ENCODE results near the gene HDLBP.
A peak's percentile ranks its signal among the peaks of the same experiment; 100 is the strongest.

HDLBP gene

DNA sequence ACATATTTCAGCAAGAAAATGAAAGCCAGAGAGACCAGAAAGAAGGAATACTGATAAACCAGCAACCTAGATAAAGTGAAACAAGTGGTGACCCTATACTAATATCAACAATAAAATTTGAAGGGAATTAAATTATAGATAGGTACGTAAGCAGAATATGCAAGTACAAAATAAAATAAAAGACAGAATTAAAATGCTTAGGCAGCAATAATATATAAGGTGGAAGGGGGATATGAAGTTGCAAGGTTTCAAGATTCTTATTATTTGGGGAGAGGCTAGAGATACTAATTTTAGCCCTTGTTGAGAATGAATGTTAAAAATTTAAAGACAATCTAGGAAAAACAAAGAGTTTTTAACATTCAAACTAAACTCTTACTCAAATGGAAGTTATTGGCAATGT lies 39.6 kb downstream of the HDLBP start:
- DNase-seq (ENCODE audit: low spot score): no peak

DNA sequence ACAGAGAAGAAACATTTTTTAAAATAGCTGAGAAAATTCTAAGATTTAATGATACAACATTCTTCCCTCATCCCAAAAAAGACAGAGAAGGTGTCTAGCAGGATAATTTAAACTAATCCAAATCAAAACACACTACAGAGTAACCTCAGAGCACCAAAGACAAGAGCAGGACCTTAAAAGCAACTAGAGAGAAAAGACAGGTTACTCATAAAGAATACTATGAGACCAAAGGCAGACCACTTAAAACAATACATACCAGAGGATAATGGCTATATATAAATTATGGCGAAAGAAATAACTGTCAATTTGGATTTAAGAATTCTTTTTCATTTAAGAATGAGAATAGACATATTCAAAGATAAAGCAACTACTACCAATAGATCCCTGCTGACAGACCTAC lies 40.0 kb downstream of the HDLBP start:
- no peak for DNase-seq (ENCODE audit: low spot score)

DNA sequence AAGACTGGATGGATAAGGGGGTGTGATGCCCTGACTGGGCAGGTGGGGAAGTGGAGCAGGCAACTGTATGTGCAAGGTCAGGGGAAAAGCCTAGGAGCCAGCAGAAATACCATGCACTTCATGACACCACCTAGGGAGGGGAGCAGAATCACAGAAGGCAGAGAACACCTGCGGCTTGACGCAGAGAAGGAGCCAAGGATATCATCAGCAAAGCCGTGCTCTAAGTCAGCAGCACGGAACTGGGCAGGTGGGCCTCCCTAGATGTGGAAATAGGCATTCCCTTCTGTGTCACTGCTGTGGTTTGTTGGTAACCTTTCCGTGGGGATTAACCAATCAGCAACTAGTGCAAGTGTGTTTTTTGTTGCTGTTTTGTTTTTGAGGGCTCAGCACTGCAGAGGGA lies 41.3 kb downstream of the HDLBP start:
- no peak for DNase-seq (ENCODE audit: low spot score)

DNA sequence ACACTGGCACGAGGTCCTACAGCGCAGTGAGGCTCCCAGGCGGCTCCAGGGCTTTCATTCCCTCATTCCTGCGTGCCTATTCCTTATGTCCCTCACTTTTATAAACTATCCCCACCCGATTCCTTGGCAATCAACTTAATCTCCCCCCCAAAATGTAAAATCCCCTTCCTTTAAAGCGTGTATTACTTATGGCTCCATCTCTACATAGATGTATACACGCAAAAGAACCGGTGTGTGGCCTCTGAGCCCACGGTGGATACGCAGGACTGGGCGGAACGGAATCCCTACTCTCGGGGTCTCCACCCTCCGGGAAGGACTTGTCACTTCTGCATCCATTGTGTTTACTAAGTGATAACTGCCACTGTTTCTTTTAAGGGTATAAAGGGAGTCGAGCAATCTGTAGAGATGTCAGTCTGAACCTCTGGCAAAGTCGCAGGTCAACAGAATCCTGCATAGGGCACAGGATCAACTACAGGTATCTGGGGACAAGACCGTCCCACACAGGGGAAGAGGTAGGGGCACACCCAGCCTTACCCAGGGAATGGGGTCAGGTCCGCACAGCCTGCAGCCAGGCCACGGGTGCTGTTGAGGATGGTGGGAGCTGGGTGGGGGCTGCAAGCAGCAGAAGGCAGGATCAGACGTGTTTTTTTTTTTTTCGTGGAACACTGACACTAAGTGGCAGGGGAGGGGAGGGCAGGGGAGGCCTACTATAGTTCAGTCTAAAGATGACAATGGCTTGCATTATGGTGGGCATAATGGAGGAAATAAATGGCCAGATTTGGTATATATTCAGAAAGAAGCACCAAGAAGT lies 42.1 kb downstream of the HDLBP start:
- no peak for DNase-seq (ENCODE audit: low spot score)

DNA sequence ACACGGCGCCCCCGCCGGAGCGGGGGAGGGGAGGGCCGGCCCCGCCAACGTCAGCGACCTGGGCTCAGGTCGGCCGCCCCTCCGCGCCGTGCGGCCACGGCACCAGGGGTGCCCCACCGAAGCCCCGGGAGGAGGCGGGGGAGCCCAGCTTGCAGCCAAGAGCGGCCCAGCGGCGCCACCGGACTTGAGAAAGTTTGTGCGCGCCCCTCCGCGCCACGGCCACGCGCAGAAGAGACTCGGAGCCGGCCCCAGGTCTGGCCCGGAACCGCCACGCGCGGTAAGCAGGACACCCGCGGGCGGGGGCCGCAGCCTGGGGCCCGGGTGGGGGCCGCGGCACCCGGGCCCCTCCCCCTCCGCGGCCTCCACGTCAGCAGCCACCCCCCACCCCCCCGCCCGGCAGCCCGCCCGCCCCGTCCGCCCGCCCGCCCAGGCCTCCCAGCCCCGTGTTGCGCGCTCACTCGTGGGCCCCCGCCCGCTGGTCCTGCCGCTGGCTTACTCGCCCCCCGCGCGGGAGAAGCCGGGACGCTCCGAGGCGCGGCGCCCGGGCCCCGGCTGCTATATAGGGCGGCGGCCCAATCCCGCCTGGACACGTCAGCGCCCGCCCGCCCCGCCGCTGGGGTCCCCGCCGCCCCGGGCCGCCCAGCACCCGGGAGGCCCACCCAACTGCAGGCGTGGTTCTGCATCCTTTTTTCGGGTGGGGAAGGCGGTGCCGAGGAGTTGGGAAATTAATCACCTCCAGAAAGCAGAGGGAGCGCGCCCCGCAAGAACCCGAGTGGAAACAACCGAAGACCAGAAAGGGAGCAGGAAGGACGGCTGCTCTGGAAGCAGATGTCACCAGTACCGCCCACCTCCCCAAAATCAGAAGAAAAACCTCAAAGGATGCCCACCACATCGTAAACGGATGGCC lies 42.9 kb downstream of the HDLBP start:
- peak; percentile 89 for DNase-seq (ENCODE audit: low spot score)

DNA sequence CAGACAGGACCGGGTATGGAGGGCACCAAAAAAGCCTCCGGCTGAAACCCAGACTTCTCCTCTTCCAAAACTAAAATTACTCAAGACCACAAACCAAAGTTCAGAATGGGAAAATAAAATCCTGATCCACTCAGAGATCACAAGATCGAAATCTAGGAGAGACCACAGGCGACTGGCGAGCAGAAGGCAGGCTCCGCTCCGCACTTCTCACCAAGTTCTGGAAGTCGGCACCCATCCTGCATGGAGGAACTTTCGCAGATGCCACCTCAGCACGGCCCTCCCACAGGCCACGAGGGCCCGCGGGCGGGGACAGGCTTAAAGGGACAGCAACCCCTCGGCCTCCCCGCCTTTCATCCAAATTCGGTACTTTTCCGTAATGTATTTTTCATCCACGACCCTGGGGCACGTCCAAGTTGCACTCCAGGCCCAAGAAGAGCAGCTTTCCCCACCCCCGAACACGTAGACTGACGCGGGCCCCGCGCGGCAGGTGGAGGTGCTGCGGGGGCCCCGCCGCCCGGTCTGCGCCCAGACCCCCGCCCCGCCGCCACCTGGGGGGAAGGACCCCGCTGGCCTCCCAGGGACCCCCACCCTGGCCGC lies 43.7 kb downstream of the HDLBP start:
- peak; percentile 85 for DNase-seq (ENCODE audit: low spot score)

DNA sequence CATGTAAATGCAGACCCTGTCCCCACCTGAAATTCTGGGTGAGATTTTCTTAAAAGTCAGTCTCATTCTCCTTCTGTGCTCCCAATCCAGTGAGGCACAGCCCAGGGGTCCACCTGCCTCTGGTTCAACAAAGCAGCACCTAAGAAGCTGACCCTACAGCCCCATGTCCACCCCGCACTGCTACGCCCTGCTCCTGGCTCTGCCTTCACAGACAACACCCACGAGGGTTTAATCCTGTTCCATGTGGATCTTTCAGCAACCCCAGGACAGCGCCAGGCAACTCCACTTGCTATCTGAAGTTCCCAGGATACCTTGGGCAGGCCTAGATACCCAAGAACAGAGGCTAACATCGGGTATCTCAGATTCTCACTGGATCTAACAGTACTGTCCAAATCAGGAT lies 44.9 kb downstream of the HDLBP start:
- no peak for DNase-seq (ENCODE audit: low spot score)

DNA sequence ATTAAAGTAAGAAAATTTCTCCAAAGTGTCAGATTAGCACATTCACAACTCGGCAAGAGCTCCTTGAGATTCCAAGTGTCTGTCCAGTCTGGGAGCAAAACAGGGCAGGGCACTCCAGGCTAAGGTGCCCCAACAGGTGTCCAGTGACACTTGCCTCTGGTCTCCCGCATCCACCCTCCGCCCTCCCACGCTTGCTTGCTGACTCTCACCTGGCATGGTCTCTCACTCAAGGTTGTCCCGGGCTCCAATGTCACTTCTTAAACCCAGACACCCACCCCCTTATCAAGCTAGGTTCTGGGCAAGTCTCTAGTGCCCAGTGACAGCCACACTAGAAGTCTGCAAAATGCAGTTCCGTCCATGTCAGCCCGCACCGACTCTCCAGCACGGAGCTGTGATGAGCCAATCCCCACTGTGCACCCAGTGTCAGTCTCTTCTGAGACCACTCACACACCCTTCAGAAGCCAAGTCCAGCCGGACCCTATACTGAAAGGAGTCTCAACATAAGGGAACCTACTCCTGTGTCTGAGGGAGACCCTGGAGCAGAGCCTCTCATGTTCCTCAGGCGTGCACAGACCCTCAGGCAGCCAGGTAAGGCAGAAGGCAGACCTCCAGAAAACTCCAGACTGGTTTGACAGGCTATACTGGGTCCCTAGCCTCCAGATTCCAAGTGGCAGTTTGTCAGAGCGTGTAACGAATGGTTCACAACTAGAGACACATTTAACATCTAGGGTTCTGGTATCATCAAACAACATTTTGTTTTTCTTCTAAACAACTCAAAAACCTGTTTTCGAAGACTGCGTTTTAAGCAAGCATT lies 45.6 kb downstream of the HDLBP start:
- no peak for DNase-seq (ENCODE audit: low spot score)

DNA sequence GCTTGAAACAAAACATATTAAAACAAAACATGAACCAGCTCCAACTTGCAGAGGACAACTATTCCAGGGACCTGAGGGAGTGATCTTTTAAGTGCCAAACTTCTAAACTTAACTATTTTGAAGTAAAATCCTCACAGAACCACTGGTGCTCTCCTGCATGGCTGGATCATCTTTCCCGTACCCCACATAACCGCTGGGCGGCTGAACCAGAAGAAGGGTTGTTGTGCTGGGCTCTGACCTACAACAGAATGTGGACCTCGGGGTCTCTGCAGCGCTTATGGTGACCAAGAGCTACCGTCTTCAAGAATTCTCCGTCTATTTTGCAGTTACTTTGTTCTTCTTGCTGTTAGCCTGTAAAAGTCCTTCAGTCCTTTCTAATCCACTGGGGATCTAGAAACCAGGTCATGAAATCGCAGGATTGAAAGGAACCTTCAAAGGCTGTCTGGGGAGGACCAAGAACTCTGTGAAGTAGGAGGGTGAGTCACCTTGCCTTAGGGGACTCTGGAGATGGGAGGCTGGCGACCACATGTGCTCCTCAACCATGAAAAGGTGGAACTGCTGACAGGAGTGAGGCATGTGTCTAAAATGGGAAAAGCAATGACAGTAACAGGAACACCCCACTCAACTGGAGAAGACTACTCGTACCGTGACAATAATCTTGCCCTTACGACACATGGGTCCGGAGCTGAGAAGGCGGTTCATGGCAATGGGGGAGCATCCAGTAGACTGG lies 46.6 kb downstream of the HDLBP start:
- DNase-seq (ENCODE audit: low spot score): no peak

DNA sequence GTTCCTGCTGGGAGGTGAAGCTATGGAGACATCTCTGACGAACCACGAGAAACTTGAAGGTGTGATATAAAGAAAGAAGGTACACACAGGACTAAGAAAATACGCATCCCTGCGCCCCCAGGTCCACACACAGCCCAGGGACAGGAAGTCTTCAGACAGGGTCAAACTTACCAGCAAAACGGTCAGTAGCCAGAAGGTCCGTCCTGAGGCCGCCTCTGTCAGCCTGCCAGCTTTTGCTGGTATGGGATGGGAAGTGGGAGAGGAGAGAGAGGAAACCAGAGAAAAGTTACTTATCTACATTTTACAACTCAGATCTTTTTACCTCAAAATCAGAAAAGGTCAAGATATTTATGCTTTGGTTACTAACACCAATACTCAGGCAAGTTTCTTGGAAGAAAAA lies 47.2 kb downstream of the HDLBP start:
- DNase-seq (ENCODE audit: low spot score): no peak

DNA sequence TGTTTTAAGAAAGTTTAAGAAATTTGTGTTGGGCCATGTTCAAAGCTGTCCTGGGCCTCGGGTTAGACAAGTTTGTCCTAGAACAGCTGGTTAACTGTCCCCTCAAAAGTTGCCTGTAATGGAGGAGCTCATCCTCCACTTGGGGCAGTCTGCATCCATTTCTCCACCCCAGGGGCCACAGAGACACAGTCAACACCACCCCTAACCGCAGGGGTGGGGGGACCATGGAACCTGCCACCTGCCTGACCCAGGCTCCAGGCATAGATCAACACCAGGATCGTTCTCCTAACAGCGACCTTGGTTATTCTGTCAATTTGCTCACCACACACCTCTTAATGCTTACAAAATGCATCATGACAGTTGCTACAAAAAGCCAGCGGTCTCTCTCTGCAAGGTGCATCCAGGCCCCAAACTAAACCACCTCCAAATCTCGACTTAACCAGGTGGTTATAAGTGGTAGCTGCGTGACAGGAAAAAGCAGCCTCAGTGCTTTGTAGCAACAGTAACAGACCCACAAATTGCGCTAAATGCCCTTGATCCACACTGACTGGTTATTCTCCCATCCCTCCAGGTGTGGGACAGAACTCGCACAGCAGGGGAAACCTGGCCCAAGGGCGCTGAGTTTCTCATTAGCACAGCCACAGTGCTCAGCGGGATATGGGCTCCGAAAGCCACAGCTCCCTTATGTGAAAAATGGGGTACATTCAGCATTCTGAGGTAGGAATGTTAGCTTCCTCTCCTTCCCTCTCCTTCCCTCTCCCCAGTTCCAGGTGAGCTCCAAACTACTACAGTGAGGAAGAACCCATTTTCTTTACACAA lies 48.0 kb downstream of the HDLBP start:
- no peak for DNase-seq (ENCODE audit: low spot score)

DNA sequence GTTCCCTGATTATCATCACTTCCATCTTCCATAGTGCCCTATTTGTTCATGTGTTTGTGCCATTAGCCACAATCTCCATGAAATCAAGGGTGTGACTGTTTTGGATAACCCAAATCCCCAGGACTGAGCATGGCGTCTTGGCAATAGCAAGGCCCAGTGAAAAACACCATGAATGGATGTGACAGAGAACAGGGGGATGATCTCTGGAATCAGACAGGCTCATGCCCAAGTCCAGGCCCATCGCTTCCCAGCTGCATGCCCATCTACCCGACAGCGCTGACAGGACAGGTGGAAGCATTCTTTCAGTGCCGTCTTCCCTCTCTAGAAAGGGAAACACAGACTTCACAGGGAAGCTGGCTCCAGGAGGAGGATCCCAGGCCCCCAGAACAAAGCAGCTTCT lies 50.0 kb downstream of the HDLBP start:
- DNase-seq (ENCODE audit: low spot score): no peak

DNA sequence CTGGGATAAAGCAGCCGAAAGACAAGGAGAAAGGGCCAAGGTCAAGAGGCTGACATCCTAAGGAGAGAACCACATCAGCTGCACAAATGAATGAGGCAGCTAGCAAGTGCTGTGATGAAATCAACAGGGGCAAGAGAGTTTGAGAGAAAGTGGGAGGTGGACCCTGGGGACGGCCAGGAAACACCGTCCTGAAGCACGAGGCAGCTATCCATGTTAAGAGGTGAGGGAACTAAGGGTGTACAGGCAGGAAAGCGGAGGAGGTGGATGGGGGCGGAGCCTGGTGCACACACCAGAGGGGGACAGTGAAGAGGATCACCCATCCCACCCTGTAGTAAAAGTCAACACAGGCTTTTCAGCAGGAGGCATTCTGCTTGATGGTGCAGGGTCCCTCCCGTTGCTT lies 52.4 kb downstream of the HDLBP start:
- DNase-seq (ENCODE audit: low spot score): no peak

DNA sequence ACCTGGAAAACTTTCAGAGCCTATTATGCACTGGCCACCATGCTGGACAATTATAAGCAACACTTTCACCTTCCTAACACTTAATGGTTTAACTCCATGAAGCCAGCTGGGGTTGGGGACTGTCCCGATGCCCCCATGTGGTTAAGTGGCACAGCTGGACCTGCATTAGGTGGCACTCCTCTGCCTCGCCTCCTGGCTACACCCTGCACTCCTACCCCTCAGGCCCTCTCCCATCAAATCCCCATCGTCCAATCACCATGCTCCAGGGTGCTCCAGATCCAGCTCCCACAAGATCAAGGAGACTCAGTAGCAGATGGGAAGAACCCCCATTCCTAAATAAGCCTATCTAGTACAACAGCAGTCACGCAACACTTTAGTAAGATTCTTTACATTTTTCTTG lies 53.8 kb downstream of the HDLBP start:
- no peak for DNase-seq (ENCODE audit: low spot score)

DNA sequence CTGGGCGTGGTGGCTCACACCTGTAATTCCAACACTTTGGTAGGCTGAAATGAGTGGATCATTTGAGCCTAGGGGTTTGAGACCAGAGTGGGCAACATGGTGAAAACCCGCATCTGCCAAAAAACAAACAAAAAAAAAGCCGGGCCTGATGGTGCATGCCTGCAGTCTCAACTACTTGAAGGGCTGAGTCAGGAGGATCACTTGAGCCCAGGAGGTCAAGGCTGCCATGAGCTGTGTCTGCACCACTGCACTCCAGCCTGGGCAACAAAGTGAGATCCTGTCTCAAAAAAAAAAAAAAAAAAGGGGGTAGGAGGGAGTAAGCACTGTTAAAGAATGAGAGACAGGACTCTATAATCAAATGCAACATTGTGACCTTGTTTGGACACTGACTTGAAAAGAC lies 54.6 kb downstream of the HDLBP start:
- no peak for DNase-seq (ENCODE audit: low spot score)

DNA sequence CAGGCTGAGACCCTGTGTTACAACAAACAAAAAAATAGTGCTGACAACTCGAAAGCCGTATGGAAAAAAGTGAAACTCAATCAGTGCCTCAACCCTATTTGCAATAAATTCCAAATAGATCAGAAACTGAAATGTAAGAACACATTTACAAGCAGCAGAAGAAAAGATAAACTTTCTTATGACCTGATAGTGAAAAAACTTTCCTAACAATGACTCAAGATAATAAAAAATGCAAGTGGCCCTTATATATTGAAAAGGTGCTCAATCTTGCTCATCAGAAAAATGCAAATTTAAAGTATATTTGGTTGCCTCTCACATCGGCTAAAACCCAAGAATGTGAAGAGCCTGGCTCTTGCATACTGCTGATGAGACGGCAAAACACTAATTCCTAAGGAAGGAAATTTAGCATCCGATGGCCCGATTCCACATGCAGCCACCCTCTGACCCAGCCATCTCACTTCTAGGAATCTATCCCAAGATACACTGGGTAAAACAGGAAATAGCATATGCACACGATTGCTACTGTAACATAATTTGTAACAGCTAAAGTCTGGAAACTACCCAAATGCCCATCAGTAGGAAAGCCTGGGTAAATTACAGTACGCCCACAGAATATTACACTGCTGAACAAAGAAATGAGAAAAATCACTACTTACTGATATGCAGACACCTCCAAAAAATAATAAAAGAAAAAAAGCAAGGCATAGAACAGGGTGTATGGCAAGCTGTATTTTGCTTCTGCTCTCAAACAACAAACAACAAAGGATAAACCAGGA lies 56.8 kb downstream of the HDLBP start:
- DNase-seq (ENCODE audit: low spot score): no peak

DNA sequence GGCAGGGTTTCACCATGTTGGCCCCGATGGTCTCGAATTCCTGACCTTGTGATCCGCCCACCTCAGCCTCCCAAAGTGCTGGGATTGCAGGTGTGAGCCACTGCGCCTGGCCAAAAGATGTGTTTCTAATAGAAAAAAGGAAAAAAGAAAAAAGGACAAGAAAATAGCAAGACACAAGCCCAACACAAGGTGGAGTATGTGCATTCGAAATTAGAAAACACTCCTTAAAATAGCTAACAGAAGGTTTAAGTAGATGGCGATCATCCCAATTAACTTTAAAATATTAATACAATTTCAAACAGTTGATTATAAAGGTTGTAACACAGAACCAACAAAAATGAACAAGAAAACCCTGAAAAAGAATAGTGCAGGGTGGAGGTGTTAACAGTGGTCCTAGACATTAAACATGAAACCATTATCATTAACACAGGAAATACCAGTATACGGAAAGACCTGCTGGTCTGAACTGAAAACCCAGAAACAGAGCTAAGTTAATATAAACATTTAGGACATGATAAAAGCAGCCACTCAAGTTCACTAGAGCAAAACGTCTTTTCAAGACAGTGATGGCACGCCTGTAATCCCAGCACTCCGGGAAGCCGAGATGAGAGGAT lies 57.9 kb downstream of the HDLBP start:
- DNase-seq (ENCODE audit: low spot score): no peak

DNA sequence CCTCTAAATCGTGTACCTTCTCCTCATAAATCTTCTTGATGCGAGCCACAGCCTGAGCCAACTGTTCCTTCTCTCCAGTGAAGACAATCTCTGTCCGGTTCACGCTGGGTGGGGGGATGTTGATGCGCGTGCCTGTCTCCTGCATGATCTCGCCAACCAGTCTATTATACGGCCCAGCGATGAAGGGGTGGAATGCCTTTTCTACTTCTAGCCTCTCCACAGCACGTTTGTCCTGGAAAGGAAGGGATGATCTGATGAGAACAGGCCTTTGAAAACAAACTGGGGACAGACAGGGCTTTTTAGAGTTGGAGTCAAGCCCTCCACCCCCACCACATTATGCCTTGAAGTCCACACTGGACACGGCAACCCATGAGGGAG lies 59.3 kb downstream of the HDLBP start:
- DNase-seq (ENCODE audit: low spot score): no peak

DNA sequence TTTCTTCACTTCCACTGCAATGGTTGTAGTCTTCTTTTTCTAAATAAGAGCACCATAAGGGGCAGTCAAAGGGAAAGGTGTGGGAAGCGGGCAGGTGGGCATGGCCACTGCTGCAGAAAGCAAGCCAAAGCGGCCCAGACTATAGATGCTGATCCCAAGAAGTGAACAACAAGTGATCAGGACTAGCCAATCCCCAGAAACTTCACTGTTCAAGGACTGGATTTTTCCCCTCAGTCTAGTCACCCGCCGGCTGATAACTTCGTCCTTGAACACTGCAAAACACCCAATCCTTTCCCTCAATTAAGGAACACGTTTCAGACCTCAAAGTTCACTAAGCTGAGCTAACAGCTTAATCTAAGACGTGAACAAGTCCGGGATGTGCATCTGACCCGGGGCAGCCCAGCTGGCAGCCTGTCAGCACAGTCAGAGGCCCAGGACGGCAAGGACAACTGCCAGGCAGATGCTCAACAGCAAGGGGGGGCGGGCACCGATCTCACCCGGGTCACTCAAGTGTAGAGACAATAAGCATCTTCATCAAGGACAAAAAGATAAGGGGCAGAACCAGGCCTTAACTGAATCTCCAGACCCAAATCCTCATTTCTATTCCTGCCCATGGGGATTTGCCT lies 59.8 kb downstream of the HDLBP start:
- DNase-seq (ENCODE audit: low spot score): no peak
